HUES48 (cell line): Measurements from ENCODE around the gene TMEM121B.

Experiments used
- H3K27ac ChIP-seq: one replicate; pipeline ENCODE4 v1.7.0; 2013; ENCODE audit warnings: low read depth, low read length, inconsistent platforms
- H3K27me3 ChIP-seq: 2 replicates; pipeline ENCODE4 v1.6.1; 2013; ENCODE audit warnings: mild to moderate bottlenecking, low read length; ENCODE audit not compliant: control insufficient read depth, insufficient read depth
- H3K36me3 ChIP-seq: 2 replicates; pipeline ENCODE4 v1.6.1; 2013; ENCODE audit warnings: low read length; ENCODE audit not compliant: control insufficient read depth, insufficient read depth
- H3K4me1 ChIP-seq: 2 replicates; pipeline ENCODE4 v1.6.1; 2013; ENCODE audit warnings: mild to moderate bottlenecking, low read length; ENCODE audit not compliant: control insufficient read depth, insufficient read depth
- H3K4me3 ChIP-seq: 2 replicates; pipeline ENCODE4 v1.5.1; 2013; ENCODE audit warnings: mild to moderate bottlenecking, low read depth, low read length
- H3K9ac ChIP-seq: 2 replicates; pipeline ENCODE4 v1.6.1; 2013; ENCODE audit warnings: mild to moderate bottlenecking, low read depth, low read length, moderate library complexity
- H3K9me3 ChIP-seq: 2 replicates; pipeline ENCODE4 v1.6.1; 2013; ENCODE audit warnings: low read length; ENCODE audit not compliant: control insufficient read depth, insufficient read depth

The TMEM121B gene

DNA sequence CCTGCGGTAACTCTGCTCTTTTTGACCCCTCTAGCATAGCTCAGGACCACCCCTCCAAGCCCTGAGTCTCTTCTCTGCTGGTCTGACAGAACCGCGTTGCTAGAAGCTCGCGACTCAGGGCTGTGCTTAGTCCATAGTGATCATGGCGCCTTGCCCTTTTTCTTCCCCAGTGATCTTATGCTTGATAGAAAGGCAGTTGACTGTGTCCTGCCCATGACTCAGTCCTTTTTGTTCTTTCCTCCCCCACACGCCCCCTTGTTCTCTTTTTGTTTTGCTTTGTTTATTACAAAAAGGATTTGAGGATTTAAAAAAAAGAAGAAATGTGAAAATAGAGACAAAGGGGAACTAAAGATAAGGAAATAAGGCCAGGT lies 18.9 kb downstream of the TMEM121B start:
- Histone ChIP-seq H3K4me1 (no peaks in the 10 kb centered on the region), H3K9me3 (no peaks in the 10 kb centered on the region), H3K4me3 (no peak overlapping the region), H3K27me3 (no peaks in the 10 kb centered on the region), H3K36me3 (peaks cover 38% of the 10 kb centered on the region), H3K27ac (no peak overlapping the region), H3K9ac (no peak overlapping the region)

DNA sequence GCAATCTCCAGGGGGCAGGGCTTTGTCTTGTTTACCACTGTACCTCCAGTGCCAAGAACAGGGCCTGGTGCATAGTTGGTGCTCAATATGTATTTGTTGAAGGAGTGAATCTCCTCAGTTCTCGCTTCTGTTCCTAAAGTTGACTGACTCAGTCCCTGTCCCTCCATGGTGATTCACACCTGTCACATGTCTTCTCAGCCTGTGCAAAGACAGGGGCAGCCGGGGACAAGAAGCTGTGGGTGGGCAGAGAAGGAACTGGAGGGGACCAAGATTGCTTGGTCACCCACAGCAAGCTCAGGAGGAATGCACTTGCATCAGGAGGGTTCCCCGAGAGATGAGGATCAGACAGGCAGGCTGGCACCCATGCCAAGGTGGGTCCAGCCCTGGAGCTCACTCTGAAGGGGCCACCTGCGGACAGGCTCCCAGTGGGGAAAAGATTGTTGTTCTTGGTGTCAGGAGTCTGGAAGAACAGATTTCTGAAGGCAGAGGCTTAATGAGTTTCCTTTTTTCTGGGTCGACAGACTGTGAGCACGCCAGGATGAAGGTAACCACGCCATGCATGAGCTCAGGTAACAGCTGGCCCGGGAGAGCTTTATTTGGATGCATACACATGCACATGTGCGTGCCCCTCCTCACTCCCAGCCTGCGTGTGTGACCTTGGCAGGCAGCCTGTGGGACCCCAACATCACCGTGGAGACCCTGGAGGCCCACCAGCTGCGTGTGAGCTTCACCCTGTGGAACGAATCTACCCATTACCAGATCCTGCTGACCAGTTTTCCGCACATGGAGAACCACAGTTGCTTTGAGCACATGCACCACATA lies 19.5 kb downstream of the TMEM121B start:
- Histone ChIP-seq H3K36me3 (peaks cover 34% of the 10 kb centered on the region), H3K27ac (no peak overlapping the region), H3K4me1 (no peaks in the 10 kb centered on the region)

DNA sequence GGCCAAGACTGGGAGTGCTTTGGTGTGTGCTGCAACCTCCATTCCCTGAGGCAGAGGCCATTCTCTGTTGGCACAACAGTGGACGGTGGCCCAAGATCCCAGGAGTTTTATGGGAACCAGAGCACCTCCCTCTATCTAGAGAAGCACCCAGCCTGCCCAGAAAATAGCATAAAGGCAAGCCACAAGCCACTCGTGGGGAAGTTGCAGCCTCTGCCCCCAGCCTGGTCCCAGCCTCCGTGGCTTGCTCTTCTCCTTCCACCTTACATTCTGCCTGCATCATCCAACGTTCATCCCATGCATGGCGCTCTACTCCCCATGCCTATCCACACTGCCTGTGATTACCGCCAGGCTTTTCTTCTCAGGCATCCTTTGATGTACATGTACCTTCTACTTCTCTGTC lies 20.5 kb downstream of the TMEM121B start:
- Histone ChIP-seq H3K27ac (no peak overlapping the region), H3K9ac (no peak overlapping the region), H3K9me3 (no peaks in the 10 kb centered on the region), H3K36me3 (peaks cover 28% of the 10 kb centered on the region), H3K4me1 (no peaks in the 10 kb centered on the region), H3K4me3 (no peak overlapping the region), H3K27me3 (no peaks in the 10 kb centered on the region)

More for the DNA sequence above, 19.5 kb downstream of the TMEM121B start:
- Histone ChIP-seq H3K4me3 (no peak overlapping the region), H3K27me3 (no peaks in the 10 kb centered on the region), H3K9ac (no peak overlapping the region), H3K9me3 (no peaks in the 10 kb centered on the region)

DNA sequence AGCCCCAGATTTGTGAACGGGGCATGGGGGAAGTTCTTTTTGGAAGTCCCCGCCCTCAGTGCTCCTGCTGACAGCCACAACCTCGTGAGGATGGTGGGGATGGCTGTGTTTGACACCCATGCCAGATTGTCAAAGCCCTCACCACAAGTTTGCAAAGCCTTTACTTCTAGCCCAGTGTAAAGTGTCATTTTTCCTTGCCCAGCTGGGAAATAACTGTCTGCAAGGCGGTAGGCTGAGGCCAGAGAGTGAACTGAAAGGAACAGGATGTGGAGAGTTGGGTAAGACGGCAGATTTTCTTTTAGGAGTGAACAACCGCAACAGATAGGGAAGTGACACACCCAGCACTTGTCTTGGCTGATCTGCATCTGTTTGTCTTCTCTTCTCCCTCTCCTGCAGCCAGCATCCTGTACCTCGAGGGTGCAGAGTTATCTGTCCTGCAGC lies 22.8 kb downstream of the TMEM121B start:
- H3K36me3 ChIP-seq, result peaks cover 28% of the 10 kb centered on the region
- H3K4me3 ChIP-seq, result no peak overlapping the region
- no peaks in the 10 kb centered on the region for H3K4me1 ChIP-seq
- H3K27me3 ChIP-seq, result no peaks in the 10 kb centered on the region
- H3K27ac ChIP-seq, result no peak overlapping the region
- no peaks in the 10 kb centered on the region for H3K9me3 ChIP-seq
- no peak overlapping the region for H3K9ac ChIP-seq

- Histone ChIP-seq H3K27me3 (no peaks in the 10 kb centered on the region), H3K4me3 (no peak overlapping the region), H3K4me1 (no peaks in the 10 kb centered on the region), H3K9ac (no peak overlapping the region), H3K27ac (no peak overlapping the region), H3K9me3 (no peaks in the 10 kb centered on the region), H3K36me3 (peaks cover 28% of the 10 kb centered on the region)
Observed at GRCh38 chr22:17097701-17098100, 23.5 kb downstream of the TMEM121B start.

DNA sequence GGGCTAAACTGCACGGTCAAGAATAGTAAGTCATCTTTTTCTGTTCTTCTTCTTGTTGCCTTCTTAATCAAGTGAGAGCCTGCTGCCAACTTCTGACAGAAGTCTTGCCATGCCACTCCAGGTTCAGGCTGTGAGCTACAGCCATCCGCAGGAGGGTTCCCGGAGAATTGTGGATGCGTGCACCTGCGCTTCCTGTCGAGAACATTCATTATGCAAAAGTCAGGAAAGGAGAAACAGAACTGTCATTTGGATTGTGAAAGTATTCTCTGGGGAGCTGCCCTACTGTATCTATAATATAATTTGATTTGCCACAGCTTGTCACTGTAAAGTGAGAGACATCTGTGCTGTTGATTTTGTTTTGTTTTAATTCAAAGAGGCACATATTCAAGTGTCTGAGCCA lies 24.1 kb downstream of the TMEM121B start:
- H3K4me3 ChIP-seq, result no peak overlapping the region
- no peak overlapping the region for H3K27ac ChIP-seq
- no peaks in the 10 kb centered on the region for H3K4me1 ChIP-seq

DNA sequence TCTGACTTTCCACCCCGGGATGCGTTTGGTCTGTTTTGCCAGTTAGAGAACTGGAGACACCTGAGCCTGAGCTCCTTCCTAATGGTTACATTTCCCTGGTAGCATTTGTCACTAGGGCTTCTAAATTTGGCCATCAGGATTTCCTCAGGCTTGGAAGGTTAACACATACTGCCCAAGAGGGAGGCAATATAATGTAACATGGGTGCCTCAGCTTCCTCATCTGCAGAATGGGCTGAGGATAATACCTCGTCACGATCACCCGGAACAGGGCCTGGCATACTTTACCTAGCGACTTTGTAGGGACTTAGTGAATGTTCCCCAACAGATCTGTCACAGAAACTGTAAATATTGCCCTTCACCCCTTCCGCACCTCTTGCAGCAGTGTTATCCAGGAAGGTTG lies 25.1 kb downstream of the TMEM121B start:
- no peak overlapping the region for H3K27ac ChIP-seq
- no peaks in the 10 kb centered on the region for H3K27me3 ChIP-seq
- no peak overlapping the region for H3K4me3 ChIP-seq
- H3K4me1 ChIP-seq, result no peaks in the 10 kb centered on the region
- no peaks in the 10 kb centered on the region for H3K9me3 ChIP-seq
- H3K9ac ChIP-seq, result no peak overlapping the region
- H3K36me3 ChIP-seq, result peaks cover 16% of the 10 kb centered on the region

More for the DNA sequence above, 24.1 kb downstream of the TMEM121B start:
- Histone ChIP-seq H3K9ac (no peak overlapping the region), H3K9me3 (no peaks in the 10 kb centered on the region), H3K27me3 (no peaks in the 10 kb centered on the region), H3K36me3 (peaks cover 26% of the 10 kb centered on the region)

GRCh38 chr22:17095538-17095937 lies 25.6 kb downstream of the TMEM121B start:
- Histone ChIP-seq H3K27ac (no peak overlapping the region), H3K4me1 (no peaks in the 10 kb centered on the region), H3K4me3 (no peak overlapping the region), H3K27me3 (no peaks in the 10 kb centered on the region), H3K9me3 (no peaks in the 10 kb centered on the region), H3K36me3 (peaks cover 11% of the 10 kb centered on the region), H3K9ac (no peak overlapping the region)

- no peak overlapping the region for H3K9ac ChIP-seq
- no peaks in the 10 kb centered on the region for H3K27me3 ChIP-seq
- 0 out of 2 replicates have a peak, but pooled peaks cover 5% of the 10 kb centered on the region for H3K4me1 ChIP-seq
- H3K36me3 ChIP-seq, result no peaks in the 10 kb centered on the region
- no peaks in the 10 kb centered on the region for H3K9me3 ChIP-seq
- no peak overlapping the region for H3K4me3 ChIP-seq
- no peak overlapping the region for H3K27ac ChIP-seq
Observed at GRCh38 chr22:17093081-17093480, 28.1 kb downstream of the TMEM121B start.

DNA sequence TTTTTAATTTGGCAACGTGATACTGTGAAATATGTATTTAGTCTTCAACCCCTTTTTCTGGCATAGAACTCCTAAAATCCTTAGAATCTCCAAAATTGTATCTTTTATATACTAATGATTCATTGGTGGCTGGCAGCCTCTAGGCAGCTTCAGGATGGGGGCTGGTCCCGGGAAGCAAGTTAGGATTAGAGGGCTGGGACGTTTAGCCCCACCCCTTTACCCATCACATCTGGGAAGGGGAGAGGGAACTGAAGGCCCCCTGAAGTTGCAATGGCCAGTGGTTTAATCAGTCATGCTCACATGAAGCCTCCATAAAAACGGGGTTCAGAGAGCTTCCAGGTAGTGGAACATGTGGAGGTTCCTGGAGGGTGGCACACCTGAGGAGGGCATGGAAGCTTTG lies 29.3 kb downstream of the TMEM121B start:
- no peak overlapping the region for H3K9ac ChIP-seq
- peaks cover 6% of the 10 kb centered on the region for H3K27me3 ChIP-seq
- no peaks in the 10 kb centered on the region for H3K9me3 ChIP-seq
- H3K4me3 ChIP-seq, result no peak overlapping the region
- no peaks in the 10 kb centered on the region for H3K36me3 ChIP-seq
- H3K4me1 ChIP-seq, result 0 out of 2 replicates have a peak, but pooled peaks cover 5% of the 10 kb centered on the region
- no peak overlapping the region for H3K27ac ChIP-seq

- Histone ChIP-seq H3K36me3 (no peaks in the 10 kb centered on the region), H3K4me3 (no peak overlapping the region), H3K9ac (no peak overlapping the region), H3K9me3 (no peaks in the 10 kb centered on the region), H3K27me3 (peaks cover 19% of the 10 kb centered on the region), H3K4me1 (0 out of 2 replicates have a peak, but pooled peaks cover 5% of the 10 kb centered on the region), H3K27ac (no peak overlapping the region)
Observed at GRCh38 chr22:17090550-17090949, 30.6 kb downstream of the TMEM121B start.
